ENCODE measurements around the gene USH2A.

The USH2A gene

DNA sequence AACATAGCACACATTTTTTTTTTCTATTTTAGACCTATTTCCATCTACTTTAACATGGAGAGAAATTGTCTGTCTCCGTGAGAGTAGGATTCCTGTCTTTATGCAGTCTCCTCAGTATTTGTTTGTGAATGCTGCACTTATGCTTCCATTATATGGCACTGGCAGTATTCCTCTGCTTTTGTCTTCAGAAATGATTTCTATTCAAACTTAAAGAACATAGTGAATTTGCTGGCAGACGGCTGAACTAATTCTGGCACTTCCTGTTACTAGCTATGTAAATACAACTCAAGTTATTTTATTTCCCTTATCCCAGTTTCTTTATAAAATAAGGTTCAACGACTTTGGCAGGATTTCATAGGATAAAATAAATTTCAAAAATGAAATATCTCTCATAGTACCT, 810.9 kb downstream of the USH2A start:
- DNase-seq = no peak

DNA sequence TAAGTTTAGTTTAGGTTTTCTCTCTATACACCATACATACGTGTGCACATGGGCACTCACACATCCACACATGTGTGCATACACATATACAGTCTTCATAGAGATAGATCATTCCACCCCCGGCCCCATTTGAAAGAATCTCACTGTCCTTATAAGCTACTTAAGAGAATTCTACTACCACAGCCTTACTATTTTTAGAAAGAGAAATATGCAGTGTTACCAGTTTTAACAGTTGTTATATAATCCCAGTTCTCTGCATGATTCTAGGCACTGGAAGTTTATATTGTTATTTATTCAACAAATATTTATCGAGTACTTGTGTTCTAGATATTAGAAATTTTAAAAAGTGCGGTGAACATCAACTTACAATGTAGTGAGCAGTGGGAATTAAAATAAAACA, 814.6 kb downstream of the USH2A start:
- DNase-seq = no peak

DNA sequence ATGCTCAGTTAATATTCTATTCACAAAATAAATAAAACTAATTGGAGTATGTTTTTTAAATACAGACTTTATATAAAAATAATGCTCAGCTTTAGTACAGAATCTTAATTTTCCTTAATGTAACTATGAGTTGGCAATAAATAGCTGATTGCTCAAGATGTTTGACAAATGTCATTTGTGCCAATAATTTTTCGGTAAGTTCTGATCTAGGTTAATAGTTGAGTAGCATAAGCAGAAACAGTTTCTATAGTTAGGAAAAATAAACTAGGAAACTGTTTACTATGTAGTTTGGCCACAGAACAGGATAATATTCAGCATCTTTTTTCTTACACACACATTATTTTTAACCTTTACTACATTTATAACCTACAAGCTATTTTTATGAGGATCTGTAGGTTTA, 815.8 kb downstream of the USH2A start:
- no peak for DNase-seq

DNA sequence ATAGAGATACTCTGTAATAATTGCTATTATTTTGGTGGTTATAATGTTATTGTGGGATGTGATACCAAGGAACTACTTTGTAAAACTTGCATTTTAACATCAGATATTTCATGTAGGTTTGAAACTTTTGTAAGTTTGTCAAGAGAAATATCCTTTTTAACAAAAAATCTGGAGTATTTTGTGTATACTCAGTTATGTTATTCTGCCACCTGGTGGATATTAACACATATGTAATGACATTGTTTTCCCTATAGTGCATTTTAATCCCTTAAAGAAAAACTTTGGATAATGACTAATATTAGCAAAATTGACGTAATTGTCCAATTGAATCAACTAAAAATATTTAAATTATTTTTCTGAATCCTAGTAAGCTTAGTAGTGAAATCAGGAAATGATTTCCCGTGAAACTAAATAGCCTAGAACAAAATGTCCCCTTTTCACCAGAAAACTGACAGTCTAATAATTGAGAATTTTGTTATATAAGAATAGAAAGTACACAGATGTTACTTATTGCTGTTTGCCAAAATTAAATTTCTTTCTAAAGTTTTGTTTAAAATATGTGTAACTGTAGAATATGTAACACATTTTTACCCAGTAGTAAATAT, 816.6 kb downstream of the USH2A start:
- DNase-seq = peak in 1 of 2 experiments; percentile 3

DNA sequence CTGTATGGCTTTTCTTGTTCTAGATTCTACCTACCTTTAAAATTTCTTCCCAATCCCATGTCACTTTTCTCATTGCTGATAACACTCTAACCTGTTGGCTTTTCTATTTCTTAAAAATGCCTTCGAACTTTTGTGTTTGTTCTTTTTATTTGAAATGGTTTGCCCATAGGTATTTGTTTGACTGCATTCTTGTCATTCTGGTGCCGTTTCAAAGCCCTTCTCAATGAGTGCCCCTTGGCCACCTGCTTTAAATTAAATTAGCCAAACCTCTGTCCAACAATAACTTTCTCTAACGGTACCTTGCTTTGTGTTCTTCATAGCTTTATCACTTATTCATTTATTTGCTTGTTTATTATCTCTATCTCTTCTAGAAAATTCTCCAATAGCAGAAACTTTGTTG, 817.2 kb downstream of the USH2A start:
- DNase-seq = no peak

DNA sequence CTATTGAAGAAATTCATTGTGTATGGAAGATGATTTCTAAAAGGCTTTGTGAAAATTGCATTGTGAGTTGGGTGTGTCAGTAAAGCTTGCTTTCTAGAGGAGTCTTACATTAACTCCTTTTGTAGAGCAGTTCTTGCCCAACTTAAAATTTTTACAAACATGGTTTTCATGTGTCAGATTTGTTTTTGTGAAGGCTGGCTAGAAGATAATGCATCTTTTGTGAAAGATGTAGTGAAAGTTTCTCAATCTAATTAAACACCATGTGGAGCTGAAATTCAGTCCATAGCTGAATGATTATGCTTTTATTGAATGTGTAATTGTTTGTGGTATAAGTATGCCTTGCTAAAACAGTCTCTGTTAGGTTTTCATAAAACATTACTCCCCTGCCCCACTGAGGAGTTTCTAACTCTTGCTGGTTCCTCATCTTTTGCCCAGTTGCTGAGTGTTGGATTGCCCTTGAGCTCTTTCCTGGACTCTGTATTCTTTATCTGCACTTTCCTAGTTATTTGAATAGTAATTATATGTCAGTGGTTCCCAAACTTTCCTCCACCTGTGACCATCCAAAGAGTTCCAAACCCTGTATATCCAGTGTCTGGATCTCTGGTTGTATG, 818.1 kb downstream of the USH2A start:
- no peak for DNase-seq

DNA sequence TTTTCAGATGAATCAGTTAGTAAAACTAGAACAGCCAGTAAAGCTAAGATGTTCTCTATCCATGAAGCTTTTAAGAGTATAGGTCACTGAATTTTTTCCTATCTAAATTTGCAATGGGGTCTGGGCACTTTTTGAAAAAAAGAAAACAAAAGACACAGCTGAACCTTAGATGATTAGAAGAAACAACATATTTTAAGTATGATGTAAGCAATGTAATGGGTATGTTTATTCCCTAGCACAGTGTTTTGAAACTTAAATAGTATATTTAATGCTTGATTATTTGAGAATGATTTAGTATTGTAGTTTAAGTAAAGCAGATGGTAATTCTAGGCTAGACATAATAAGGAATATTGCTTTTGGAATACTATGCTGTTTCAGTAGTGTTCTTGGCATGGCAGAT, 819.9 kb downstream of the USH2A start:
- DNase-seq = no peak

DNA sequence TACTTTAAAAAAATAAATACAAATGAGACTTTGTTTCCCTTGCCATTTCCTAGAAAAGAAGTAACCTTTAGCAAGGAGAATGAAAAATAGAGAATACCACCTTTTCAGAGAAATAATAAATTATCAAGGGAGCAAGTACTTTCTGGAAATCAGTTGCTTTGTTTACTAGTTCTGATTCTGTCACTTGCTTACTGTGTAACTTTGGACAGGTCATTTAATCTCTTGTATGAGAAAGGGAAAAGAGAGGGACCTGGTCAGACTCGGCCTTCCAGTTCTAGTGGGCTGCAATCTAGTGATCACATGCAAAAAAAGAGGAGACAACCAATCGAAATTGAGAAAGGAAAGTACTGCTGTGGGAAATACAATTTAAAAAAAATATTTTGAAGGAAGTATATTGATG, 822.0 kb downstream of the USH2A start:
- no peak for DNase-seq

DNA sequence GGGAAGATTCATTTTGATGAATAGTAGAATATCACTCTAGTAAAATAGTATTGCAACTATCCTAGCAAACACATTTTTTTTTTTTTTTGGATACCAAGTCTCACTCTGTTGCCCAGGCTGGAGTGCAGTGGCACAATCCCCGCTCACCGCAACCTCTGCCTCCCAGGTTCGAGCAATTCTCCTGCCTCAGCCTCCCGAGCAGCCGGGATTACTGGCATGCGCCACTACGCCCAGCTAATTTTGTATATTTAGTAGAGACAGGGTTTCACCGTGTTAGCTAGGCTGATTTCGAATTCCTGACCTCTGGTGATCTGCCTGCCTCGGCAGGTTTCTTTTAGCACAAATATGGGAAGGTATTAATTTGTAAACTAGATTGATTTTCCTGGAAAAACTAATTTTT, 822.4 kb downstream of the USH2A start:
- DNase-seq = no peak

DNA sequence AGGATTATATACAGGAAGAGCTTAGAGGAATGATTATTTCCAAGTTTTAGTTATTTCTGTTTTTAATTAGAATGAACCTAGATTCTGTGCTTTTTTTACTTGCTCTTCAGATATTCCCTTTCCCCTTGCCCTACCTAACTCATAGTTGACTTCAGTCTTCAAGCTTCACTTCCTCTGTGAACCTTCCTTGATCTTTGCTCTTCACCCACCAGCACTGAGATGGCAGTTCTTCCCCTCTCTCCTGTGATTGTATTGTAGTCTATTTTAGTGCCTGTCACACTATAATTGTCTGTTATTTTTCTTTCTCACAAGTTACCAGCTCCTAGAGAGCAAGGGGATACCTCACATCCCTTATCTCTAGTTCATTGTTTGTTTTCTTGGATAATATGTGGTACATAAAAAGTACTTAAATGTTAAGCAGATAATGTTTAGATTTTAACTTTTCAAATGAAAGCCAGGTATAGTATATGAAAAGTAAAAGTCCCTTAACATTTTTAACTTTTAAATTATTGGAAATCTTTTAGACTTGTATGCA, 822.9 kb downstream of the USH2A start:
- DNase-seq = no peak

DNA sequence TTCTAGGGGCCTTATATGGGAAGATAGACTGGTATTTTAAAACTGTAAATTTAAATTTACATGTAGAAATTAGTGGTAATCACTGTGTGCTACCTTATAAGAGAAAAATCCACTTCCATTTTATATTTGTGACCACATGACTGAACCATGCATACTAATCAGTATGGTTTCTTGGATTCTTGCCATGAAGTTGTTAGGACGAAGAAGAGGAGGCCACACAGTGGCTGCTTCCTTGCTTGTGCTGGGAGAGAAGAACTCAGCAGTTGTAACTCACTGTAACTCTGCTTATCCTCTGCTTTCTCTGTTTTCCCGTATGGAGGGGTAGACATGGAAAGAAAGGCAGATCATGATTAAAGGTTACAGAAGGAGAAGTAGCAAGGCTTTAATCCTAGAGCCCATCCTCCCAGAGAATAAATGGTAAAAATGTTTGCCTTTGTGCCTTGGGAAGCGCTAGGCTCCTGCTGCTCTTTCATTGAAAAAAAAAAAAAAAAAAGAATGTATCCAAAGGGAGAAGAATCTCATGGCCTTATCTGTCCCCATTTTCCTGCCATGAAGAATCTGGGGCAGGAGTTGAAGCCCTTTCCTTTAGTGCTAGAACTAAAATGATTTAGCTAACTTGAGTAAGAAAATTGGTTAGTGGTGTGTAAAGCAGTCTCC, 823.7 kb downstream of the USH2A start:
- no peak for DNase-seq

DNA sequence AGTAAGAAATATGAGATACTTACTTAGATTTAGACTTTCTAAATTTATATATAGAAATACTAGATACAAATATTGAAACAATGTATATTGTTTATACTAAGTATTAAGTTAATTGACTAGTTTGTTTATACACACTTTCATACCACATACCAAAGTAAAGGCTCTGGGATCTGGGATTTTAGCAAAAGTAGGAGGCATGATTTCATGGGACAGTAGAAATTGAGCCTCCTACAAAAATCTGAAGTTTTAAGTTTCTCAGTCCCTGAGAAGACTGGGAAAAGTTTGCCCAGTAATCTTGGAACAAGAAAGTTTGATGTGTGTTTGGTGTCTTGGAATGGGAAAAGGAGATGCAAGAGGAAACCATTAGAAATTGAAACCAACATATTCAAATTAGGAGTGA, 825.3 kb downstream of the USH2A start:
- DNase-seq = no peak

DNA sequence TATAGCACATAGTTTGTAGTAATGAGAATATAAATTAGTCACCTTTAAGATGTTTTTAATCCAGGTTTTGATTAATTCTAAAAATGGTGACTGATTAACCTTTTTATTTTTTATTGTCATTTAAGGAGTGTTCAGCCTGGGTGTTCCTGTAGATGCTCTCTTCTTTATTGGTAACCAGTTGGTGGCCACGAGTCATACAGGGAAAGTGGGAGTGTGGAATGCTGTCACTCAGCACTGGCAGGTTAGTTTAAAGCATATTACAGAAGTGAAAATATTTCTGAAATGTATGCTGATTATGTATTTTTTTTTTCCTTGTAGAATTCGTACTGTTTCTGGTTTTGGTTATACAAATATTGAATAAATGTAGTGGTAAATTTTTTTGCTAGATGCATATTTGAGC, 828.0 kb downstream of the USH2A start:
- no peak for DNase-seq

DNA sequence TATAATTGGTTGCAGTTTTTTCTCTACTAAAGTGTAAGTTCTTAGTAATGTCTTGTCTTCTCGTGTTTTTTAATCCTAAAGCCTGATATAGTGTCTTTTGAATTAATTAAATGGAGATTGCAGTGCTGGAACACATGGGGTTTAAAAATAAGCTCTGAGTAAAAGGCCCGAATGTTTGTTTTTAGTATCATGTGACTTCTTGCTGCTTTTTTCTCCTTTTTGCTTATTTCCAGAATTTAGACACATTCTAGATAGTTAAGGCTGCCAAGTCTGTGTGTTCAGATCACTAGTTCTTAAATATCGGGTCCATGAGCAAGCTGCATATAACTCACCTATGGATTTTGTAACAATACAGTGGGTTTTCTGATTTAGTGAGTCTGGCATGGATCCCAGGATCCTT, 828.6 kb downstream of the USH2A start:
- DNase-seq = no peak

DNA sequence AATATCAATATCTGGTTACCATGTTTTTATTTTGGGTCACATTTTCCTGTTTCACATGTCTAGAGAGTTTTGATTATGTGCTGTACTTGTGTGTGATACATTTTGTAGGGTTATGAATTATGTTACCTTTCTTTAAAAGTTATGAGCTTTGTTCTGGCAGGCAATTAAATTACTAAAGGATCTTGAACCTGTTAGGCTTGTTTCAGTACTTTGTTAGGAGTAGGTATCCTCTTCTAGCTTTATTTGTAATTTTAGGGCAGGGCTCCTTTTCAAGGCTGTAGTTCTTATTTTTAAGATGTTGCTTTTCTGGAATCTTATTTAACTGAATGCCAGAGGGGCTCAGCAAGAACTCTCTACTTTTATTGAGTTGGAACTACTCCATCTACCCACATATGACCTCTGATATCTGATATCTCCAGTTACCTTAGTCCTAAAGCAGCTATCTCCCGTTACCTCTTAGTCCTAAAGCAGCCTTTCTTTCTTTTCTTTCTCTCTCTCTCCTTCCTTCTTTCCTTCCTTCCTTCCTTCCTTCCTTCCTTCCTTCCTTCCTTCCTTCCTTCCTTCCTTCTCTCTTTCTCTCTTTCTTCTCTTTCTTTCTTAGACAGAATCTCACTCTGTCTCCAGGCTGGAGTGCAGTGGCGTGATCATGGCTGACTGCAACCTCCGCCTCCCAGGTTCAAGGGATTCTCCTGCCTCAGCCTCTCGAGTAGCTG, 832.3 kb downstream of the USH2A start:
- no peak for DNase-seq

DNA sequence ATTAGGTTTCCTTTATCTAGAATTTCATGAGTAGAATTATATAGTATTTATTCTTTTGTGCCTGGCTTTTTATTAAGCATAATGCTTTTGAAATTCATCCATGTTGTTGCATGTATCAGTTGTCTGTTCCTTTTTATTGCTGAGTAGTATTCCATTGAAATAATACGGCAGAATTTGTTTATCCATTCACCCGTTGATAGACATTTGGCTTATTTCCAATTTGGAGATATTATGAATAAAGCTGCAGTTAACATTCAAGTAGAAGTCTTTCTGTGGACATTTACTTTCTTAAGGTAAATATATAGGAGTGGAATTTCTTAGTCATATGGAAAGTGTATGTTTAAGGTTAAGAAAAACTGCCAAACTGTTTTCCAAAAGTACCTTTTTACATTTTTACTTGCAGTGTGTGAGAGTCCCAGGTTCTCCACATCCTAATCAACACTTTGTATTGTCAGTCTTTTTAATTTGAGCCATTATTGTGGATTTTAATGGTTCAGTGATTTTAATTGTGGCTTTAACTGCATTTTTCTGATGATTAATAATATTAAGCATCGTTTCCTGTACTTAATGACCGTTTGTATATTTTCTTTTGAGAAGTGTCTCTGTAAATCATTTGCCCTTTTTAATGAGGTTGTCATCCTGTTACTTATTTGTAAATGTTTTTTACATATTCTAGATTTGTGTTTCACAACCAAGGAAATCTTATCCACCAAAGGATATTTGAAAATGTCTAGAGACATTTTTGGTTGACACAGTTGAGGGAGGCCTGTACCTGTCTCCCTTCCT, 833.4 kb downstream of the USH2A start:
- DNase-seq = no peak

DNA sequence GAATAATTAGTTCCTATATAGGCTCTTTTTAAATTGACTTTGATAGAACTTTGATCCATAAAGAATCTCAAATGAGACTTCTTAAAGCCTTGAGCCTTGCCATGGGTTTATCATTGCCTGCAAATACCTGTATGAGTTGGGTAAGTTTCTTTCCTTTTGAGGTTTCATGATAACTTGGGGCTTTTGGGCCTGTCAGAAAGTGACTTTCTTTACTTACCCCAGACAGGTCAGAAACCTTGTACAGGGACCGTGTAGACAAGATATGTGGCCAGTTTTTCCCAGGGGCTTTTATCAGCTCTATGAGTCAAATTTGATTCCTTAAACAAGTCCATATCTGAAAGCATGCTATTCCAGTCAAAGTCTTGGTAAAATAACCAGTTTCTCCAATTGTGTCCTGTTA, 838.9 kb downstream of the USH2A start:
- DNase-seq = no peak

DNA sequence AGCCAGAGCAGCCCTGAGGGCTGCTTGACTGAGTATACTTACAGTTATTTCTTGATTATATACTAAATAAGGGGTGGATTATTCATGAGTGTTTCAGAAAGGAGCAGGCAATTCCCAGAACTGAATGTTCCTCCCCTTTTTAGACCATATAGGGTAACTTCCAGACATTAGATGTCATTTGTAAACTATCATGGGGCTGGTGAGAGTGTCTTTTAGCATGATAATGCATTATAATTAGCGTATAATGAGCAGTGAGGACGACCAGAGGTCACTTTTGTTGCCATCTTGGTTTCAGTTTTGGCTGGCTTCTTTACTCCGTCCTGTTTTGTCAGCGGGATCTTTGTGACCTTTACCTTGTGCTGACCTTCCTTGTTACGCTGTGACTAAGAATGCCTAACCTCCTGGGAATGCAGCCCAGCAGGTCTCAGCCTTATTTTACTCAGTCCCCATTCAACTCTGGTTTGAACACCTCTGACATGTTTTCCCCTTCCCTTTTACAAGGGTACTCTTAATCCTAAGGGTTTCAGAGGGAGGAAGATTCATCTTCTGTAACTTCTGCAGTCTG, 840.0 kb downstream of the USH2A start:
- DNase-seq = no peak

DNA sequence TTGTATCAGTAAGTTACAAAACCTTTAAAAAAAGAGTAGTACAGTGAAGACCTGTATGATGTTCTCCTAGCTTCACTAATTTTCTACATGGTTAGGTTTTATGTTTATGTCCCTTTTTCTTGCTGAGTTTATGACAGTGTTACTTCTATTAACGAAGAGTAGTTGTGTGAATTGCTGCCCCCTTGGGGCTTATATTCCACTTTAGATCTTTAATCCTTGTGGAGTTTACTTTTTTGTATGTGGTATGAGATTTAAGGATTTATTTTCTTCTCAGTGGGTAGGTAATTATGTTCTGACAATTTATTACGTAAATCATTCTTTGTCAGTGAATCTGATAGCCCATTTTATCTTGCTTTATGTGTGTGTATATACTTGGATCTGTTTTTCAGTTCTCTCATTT, 841.4 kb downstream of the USH2A start:
- no peak for DNase-seq
